GM23338 (cell line): Measurements from ENCODE around the gene COQ3. TPM values are rescaled to one million over a fixed set of nuclear protein-coding genes. Genes with fewer than 3 reads are reported as not detected.
"Not testable (repeated sequence)": the region's sequence is repeated elsewhere in the genome, so short reads cannot be mapped to it uniquely, and the experiment has no call there.

Experiments
- ATAC-seq: fragments of 200-7000 bp; cut with Tn5 transposase; 3 replicates; pipeline ENCODE4 v1.9.1; 2020
- DNase-seq: peaks from one replicate; pipeline ENCODE4 v3.0.0-alpha.2; 2015; ENCODE audit warnings: low spot score
- H2AFZ ChIP-seq: fragments of 200-600 bp; sonication (generic); 2 replicates; pipeline ENCODE4 v1.8.0; 2016; ENCODE audit warnings: antibody characterized with exemption, mild to moderate bottlenecking, moderate library complexity
- H3F3A ChIP-seq: fragments of 200-600 bp; sonication (generic); replicated peaks from 2 replicates; pipeline ENCODE4 v1.8.0; 2017; ENCODE audit warnings: antibody characterized with exemption, mixed run types, low read depth
- H3K27ac ChIP-seq: fragments of 200-600 bp; sonication (generic); 2 replicates; pipeline ENCODE4 v1.6.1; 2016; ENCODE audit warnings: low read depth
- H3K27me3 ChIP-seq: fragments of 200-600 bp; sonication (generic); 2 replicates; pipeline ENCODE4 v1.8.0; 2016; ENCODE audit warnings: mild to moderate bottlenecking, mixed run types, moderate library complexity; ENCODE audit not compliant: insufficient read depth
- H3K36me3 ChIP-seq: fragments of 200-600 bp; sonication (generic); 2 replicates; pipeline ENCODE4 v1.8.0; 2016; ENCODE audit warnings: mild to moderate bottlenecking; ENCODE audit not compliant: insufficient read depth
- H3K4me1 ChIP-seq: fragments of 200-600 bp; sonication (generic); 2 replicates; pipeline ENCODE4 v1.8.0; 2016; ENCODE audit warnings: mild to moderate bottlenecking, moderate library complexity; ENCODE audit not compliant: insufficient read depth
- H3K4me2 ChIP-seq: fragments of 200-600 bp; sonication (generic); 2 replicates; pipeline ENCODE4 v1.7.1; 2017; ENCODE audit warnings: mixed run types
- H3K4me3 ChIP-seq: fragments of 200-600 bp; sonication (generic); 2 replicates; pipeline ENCODE4 v1.6.1; 2016; ENCODE audit warnings: mixed run types
- H3K79me2 ChIP-seq: fragments of 200-600 bp; sonication (generic); replicated peaks from 2 replicates; pipeline ENCODE4 v1.8.0; 2017; ENCODE audit warnings: mild to moderate bottlenecking; ENCODE audit not compliant: insufficient read depth
- H3K9me2 ChIP-seq: fragments of 200-600 bp; sonication (generic); 2 replicates; pipeline ENCODE4 v1.8.0; 2017; ENCODE audit not compliant: insufficient read depth
- H4K20me1 ChIP-seq: fragments of 200-600 bp; sonication (generic); replicated peaks from 2 replicates; pipeline ENCODE4 v1.8.0; 2017; ENCODE audit warnings: mild to moderate bottlenecking; ENCODE audit not compliant: insufficient read depth
- H3K27ac Mint-ChIP-seq: 2 replicates; pipeline ENCODE4 v1.8.0; 2020; ENCODE audit warnings: inconsistent platforms, mild to moderate bottlenecking, moderate library complexity, mixed read lengths
- H3K27me3 Mint-ChIP-seq: 3 replicates; pipeline ENCODE4 v1.8.0; 2022; ENCODE audit warnings: low read depth, mild to moderate bottlenecking, moderate library complexity, mixed read lengths, inconsistent platforms; ENCODE audit not compliant: insufficient read depth, poor library complexity
- H3K36me3 Mint-ChIP-seq: 3 replicates; pipeline ENCODE4 v1.8.0; 2021; ENCODE audit warnings: low read depth, mild to moderate bottlenecking, inconsistent platforms, moderate library complexity, mixed read lengths
- H3K4me1 Mint-ChIP-seq: 3 replicates; pipeline ENCODE4 v1.8.0; 2020; ENCODE audit warnings: mild to moderate bottlenecking, inconsistent platforms, mixed read lengths
- H3K4me3 Mint-ChIP-seq: 3 replicates; pipeline ENCODE4 v1.8.0; 2021; ENCODE audit warnings: moderate library complexity, mild to moderate bottlenecking, inconsistent platforms, mixed read lengths
- H3K9me3 Mint-ChIP-seq: 3 replicates; pipeline ENCODE4 v1.8.0; 2020; ENCODE audit warnings: moderate library complexity, mild to moderate bottlenecking, inconsistent platforms, mixed read lengths
- ETS1 ChIP-seq: IDR thresholded peaks from 2 replicates; pipeline ENCODE4 v1.6.1; 2016; ENCODE audit warnings: antibody characterized with exemption
- EZH2 ChIP-seq: fragments of 200-600 bp; sonication (generic); IDR thresholded peaks from one replicate; pipeline ENCODE4 v1.8.0; 2017; ENCODE audit warnings: antibody characterized with exemption, mild to moderate bottlenecking, low read depth; ENCODE audit not compliant: unreplicated experiment
- JUNB ChIP-seq: IDR thresholded peaks from one replicate; pipeline ENCODE4 v1.6.1; 2016; ENCODE audit warnings: antibody characterized with exemption; ENCODE audit not compliant: unreplicated experiment
- NANOG ChIP-seq: IDR thresholded peaks from 2 replicates; pipeline ENCODE4 v1.6.1; 2016; ENCODE audit warnings: antibody characterized with exemption, borderline replicate concordance
- POLR2AphosphoS5 ChIP-seq: IDR thresholded peaks from 2 replicates; pipeline ENCODE4 v1.6.1; 2016; ENCODE audit warnings: antibody characterized with exemption, low read depth
- STAT1 ChIP-seq: IDR thresholded peaks from one replicate; pipeline ENCODE4 v1.6.1; 2016; ENCODE audit warnings: antibody characterized with exemption; ENCODE audit not compliant: unreplicated experiment
- ZNF331 ChIP-seq: fragments of 250-450 bp; sonication (Bioruptor Pico); IDR thresholded peaks from 2 replicates; pipeline ENCODE4 v1.5.0; 2020; ENCODE audit warnings: low read depth, mild to moderate bottlenecking, moderate library complexity
- ZNF462 ChIP-seq: fragments of 250-450 bp; sonication (Bioruptor Pico); IDR thresholded peaks from 2 replicates; pipeline ENCODE4 v1.5.0; 2020; ENCODE audit warnings: mild to moderate bottlenecking, moderate library complexity
- polyA plus RNA-seq: library from polyadenylated mRNA; unstranded; fragments of >200 nt; fragmentation: Nextera tagmentation; extraction: Ambion mirVana; gene quantifications from 2 replicates; pipeline ENCODE4 v1.2.1, GENCODE V29; 2016
- total RNA-seq: library from RNA; depleted of rRNA; stranded (reverse); fragments of >200 nt; shearing (Covaris generic); gene quantifications from 2 replicates; pipeline ENCODE4 v1.2.3, GENCODE V29; 2014
- TF ChIP-seq, protein P1 (sequence below), 2 experiments: fragments of 200-600 bp in 1 of 2; sonication (generic) in 1 of 2; conservative IDR thresholded peaks; 2 replicates each; pipeline versions ENCODE4 v1.5.1 to v1.6.1; 2016 to 2017; ENCODE audit warnings: antibody characterized with exemption in 2 of 2, low read depth in 2 of 2, mild to moderate bottlenecking in 2 of 2, moderate library complexity in 1 of 2
- TF ChIP-seq, protein P2 (sequence below): IDR thresholded peaks from one replicate; pipeline ENCODE4 v1.6.1; 2018; ENCODE audit warnings: antibody characterized with exemption; ENCODE audit not compliant: unreplicated experiment

The COQ3 gene
- total and polyA plus RNA-seq, 2 experiments from 2014 or later = 11.8 to 22.5 TPM

GRCh38 chr6:99338188-99338587, 55.8 kb downstream of the COQ3 start:
- Histone ChIP-seq H3K4me1 (no peaks in the 10 kb centered on the region; the same call in 1 of the 2 replicates), H2AFZ (no peak overlapping the region), H3K4me3 (no peak overlapping the region), H3K4me2 (no peak overlapping the region), H3K9me2 (no peaks in the 10 kb centered on the region), H3K36me3 (no peaks in the 10 kb centered on the region), H4K20me1 (no peaks in the 10 kb centered on the region), H3K27me3 (no peaks in the 10 kb centered on the region), H3K27ac (no peak overlapping the region), H3K79me2 (no peaks in the 10 kb centered on the region), H3F3A (no peaks in the 10 kb centered on the region)
- peaks cover 15% of the 10 kb centered on the region for H3K4me1 Mint-ChIP-seq
- H3K36me3 Mint-ChIP-seq = no peaks in the 10 kb centered on the region
- DNase-seq (no peak), ATAC-seq (peak; percentile 63)
- H3K27ac Mint-ChIP-seq = no peak overlapping the region
- TF ChIP-seq ETS1 (no peak), ZNF462 (CRISPR knock-in tag) (no peak), NANOG (no peak), STAT1 (no peak), JUNB (no peak), POLR2AphosphoS5 (no peak), ZNF331 (CRISPR knock-in tag) (no peak), EZH2 (no peak)
- TF ChIP-seq, protein P1, sequence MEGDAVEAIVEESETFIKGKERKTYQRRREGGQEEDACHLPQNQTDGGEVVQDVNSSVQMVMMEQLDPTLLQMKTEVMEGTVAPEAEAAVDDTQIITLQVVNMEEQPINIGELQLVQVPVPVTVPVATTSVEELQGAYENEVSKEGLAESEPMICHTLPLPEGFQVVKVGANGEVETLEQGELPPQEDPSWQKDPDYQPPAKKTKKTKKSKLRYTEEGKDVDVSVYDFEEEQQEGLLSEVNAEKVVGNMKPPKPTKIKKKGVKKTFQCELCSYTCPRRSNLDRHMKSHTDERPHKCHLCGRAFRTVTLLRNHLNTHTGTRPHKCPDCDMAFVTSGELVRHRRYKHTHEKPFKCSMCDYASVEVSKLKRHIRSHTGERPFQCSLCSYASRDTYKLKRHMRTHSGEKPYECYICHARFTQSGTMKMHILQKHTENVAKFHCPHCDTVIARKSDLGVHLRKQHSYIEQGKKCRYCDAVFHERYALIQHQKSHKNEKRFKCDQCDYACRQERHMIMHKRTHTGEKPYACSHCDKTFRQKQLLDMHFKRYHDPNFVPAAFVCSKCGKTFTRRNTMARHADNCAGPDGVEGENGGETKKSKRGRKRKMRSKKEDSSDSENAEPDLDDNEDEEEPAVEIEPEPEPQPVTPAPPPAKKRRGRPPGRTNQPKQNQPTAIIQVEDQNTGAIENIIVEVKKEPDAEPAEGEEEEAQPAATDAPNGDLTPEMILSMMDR (conservative IDR thresholded peaks at IDR 0.05; ENCODE audit: low read depth in 2 of 2) = no peak
- TF ChIP-seq, protein P2, sequence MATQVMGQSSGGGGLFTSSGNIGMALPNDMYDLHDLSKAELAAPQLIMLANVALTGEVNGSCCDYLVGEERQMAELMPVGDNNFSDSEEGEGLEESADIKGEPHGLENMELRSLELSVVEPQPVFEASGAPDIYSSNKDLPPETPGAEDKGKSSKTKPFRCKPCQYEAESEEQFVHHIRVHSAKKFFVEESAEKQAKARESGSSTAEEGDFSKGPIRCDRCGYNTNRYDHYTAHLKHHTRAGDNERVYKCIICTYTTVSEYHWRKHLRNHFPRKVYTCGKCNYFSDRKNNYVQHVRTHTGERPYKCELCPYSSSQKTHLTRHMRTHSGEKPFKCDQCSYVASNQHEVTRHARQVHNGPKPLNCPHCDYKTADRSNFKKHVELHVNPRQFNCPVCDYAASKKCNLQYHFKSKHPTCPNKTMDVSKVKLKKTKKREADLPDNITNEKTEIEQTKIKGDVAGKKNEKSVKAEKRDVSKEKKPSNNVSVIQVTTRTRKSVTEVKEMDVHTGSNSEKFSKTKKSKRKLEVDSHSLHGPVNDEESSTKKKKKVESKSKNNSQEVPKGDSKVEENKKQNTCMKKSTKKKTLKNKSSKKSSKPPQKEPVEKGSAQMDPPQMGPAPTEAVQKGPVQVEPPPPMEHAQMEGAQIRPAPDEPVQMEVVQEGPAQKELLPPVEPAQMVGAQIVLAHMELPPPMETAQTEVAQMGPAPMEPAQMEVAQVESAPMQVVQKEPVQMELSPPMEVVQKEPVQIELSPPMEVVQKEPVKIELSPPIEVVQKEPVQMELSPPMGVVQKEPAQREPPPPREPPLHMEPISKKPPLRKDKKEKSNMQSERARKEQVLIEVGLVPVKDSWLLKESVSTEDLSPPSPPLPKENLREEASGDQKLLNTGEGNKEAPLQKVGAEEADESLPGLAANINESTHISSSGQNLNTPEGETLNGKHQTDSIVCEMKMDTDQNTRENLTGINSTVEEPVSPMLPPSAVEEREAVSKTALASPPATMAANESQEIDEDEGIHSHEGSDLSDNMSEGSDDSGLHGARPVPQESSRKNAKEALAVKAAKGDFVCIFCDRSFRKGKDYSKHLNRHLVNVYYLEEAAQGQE = no peak
- peaks cover 3% of the 10 kb centered on the region for H3K27me3 Mint-ChIP-seq
- no peak overlapping the region for H3K4me3 Mint-ChIP-seq
- H3K9me3 Mint-ChIP-seq = no peaks in the 10 kb centered on the region

DNA sequence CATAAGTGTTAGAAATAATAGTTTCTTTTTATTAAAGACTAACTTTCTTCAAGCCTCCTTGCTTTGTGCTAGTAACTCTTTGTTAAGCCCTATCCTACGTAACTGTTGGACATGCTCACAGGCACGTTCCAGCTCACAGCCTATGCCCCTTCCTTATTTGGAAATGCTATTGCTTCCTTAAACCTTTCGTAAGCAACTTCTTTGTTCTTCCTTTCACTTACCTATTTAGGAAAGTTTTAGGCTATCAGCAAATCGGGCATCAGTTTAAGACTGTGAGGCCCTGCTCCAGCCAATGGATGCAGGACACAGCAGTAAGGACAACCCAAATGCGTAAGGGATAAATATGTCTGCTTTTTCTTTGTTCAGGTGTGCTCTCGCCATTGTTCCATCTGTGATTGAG, 58.7 kb downstream of the COQ3 start:
- H3K4me1 ChIP-seq, H3K9me3 Mint-ChIP-seq, H2AFZ ChIP-seq, H3K4me3 Mint-ChIP-seq, H4K20me1 ChIP-seq, H3F3A ChIP-seq, H3K4me2 ChIP-seq, H3K9me2 ChIP-seq, H3K79me2 ChIP-seq, H3K36me3 ChIP-seq, H3K27me3 Mint-ChIP-seq, H3K36me3 Mint-ChIP-seq, H3K4me3 ChIP-seq, H3K27me3 ChIP-seq: not testable (repeated sequence)
- H3K4me1 Mint-ChIP-seq = peaks cover 15% of the 10 kb centered on the region
- H3K27ac ChIP-seq = peak overlapping the region; percentile 57
- peak overlapping the region; percentile 83 for H3K27ac Mint-ChIP-seq
- peak; percentile 61 for DNase-seq
- peak; percentile 49 for ATAC-seq
